HG03565 (cell line): ENCODE results near the gene PNRC1.
A peak's percentile ranks its signal among the peaks of the same experiment; 100 is the strongest.
"Not testable (repeated sequence)": the region's sequence is repeated elsewhere in the genome, so short reads cannot be mapped to it uniquely, and the experiment has no call there.

Experiments used
- ATAC-seq: cut with Tn5 transposase; IDR thresholded peaks from one replicate; pipeline ENCODE4 v1.9.1; 2021; ENCODE audit warnings: mild to moderate bottlenecking, moderate library complexity; ENCODE audit not compliant: unreplicated experiment

PNRC1 gene

GRCh38 chr6:89058627-89059026, 21.9 kb upstream of the PNRC1 start:
- ATAC-seq, result no peak

DNA sequence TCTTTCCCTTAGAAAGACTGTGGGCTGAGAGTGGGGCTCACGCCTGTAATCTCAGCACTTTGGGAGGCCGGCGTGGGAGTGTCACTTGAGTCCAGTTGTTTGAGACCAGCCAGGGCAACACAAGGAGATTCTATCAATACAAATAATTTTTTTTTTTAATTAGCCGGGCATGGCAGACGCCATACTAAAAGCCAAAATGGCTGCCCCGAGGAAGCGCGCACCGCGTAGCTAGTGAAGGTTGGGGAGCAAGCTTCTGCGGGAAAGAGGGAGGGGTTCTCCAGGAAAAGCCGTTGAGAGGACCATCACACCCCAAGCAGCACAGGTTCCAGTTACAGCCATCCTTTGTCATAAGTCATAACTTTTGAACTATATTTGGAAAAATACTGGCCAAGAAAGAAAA, 21.3 kb upstream of the PNRC1 start:
- ATAC-seq, result no peak

DNA sequence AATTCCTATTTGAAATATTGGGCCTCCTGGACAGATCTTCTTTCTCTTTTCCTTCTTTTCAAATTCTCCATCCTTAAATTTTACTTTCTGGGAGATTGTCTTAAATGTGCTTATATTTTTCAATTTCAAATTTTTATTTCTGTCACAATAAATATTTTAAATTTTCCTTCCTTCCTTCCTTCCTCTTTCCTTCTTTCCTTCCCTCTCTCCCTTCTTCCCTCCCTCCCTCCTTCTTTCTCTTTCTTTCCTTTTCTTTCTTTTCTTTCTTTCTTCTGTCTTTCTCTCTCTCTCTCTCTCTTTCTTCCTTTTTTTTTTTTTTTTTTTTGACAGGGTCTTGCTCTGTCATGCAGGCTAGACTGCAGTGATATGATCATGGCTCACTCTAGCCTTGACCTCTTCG, 16.7 kb upstream of the PNRC1 start:
- ATAC-seq, result no peak

- ATAC-seq, result not testable (repeated sequence)
Observed at GRCh38 chr6:89064931-89065330, 15.6 kb upstream of the PNRC1 start.

DNA sequence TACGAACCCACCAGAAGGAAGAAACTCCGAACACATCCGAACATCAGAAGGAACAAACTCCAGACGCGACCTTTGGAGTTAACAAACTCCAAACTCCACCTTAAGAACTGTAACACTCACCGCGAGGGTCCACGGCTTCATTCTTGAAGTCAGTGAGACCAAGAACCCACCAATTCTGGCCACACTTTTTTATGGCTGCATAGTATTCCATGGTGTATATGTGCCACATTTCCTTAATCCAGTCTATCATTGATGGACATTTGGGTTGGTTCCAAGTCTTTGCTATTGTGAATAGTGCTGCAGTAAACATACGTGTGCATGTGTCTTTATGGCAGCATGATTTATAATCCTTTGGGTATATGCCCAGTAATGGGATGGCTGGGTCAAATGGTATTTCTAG, 14.4 kb upstream of the PNRC1 start:
- not testable (repeated sequence) for ATAC-seq

DNA sequence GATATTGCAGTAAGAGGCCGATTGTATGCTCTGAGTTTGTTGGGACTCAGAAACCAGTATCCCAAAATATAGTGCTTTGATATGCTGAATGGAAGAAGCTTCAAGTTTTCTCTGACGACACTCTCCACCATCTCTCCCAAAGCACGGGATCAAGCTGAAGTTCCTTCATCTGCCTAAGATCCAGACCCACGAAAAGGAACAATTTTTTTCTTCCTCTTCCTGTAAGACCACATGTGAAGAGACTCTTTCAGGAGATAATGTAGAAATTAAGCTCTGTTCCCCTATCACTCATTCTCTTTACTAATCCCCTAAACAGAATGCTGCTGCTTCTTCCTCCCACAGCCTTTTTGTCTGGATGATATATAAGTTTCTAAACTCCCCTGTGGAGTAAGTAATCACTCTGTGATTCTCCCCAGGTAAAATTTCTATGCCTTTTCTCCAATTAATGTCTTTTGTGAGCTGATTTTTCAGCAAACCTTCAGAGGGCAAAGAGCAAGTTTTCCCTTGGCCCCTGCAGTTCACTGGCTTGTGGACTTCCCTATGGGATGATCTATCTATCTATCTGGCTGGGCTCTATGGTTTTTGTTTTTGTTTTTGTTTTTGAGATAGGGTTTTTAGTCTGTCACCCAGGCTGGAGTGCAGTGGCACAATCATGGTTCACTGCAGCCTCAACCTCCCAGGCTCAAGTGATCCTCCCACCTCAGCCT, 13.5 kb upstream of the PNRC1 start:
- ATAC-seq, result no peak

DNA sequence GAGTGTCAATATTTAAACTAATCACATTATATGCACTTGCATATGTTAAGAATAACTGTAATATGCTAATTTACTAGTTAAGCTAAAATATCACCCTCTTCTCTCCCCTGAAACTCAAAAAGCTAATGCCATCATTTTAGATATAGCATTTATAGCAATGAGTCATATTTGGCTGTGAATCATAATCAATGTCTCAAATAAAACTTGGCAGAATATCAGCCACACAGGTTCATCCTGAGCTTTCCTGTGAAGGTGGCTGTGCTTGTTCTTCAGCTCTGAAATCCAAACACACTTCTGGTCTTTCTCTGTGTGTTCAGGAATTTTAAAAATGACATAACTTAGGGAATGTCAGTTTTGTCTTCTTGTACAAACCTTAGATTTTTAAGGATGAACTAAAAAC, 12.8 kb upstream of the PNRC1 start:
- ATAC-seq, result no peak

GRCh38 chr6:89068695-89069094, 11.9 kb upstream of the PNRC1 start:
- ATAC-seq, result no peak

GRCh38 chr6:89069536-89070163, 10.9 kb upstream of the PNRC1 start:
- no peak for ATAC-seq

DNA sequence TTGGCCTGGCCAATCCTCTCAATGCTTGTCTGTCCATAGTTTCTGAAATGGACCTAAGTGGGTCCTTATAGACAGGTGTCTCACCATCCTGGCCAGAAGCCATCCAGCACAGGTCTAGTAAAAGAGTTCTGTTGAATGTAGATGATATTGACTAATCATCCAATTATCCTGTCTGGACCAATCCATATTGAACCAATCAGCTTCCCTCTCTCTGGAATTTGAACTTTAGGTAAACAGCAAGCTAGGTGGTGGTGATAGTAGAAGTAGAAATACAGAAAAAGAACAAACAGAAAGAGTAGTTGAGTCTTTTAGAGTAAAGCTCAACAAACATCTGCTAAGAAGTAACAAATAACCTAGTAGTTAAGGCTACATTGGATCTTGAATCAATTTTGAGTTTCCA, 9.5 kb upstream of the PNRC1 start:
- ATAC-seq, result no peak

- no peak for ATAC-seq
Observed at GRCh38 chr6:89073014-89073620, 7.4 kb upstream of the PNRC1 start.

DNA sequence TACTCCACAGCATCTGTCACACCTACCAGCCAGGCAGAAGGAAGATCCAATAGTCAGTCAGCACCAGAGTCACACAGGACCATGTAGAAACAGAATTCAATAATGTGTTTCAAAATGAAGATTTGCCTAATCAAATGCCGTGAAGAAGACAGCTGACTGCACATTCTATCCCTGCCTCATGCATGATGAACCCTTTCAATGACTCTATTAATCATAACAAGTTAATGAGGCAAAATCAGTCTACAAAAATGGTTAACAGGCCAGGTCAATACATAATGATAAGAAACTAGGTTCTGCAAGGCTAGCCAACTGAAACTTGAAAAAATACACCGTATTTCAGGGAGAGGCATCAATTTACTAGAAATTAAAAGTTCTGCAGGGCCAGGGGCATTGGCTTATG, 6.7 kb upstream of the PNRC1 start:
- no peak for ATAC-seq

DNA sequence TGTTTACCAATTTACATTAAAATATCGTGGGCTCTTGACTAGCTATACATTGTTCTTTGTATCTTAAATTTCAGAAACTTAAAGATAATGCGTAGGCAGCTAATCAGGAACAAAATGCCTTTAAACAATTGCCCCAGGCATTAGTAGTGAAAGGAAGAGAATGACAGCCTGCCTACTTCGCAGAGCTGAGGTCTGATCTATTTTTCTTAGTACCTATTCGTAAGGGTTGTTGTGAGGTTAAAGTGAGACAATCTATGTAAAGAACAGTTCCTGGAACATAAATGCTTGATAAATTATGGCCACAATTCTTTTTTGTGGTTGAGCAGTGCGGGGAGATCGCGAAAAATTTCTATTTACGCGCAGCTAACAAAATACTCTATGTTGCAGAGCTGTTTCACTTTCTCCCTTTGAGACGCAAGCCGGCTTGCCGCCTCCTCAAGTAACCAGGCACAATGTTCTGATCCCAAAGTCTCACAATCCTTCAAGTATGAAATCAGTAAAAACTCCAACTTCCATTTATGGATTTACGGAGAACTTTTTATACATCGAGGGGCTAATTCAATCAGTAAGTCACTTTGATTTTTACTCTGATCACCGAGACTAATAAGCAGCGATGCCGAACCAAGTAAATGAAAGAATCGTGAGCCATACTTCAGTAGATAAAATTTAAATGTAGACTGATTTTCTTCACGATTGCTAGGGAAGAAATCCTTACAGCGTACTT, 878 bp upstream of the PNRC1 start:
- ATAC-seq, result no peak

DNA sequence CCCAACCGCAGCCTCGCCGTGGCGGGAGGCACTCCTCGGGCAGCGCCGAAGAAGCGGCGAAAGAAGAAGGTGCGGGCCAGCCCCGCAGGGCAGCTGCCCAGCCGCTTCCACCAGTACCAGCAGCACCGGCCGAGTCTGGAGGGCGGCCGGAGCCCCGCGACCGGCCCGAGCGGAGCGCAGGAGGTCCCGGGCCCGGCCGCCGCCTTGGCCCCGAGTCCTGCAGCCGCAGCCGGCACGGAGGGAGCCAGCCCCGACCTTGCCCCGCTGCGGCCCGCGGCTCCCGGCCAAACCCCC, 525 bp downstream of the PNRC1 start:
- ATAC-seq, result peak; percentile 3

- ATAC-seq, result peak; percentile 42
Observed at GRCh38 chr6:89081423-89082322, 1.1 kb downstream of the PNRC1 start.

DNA sequence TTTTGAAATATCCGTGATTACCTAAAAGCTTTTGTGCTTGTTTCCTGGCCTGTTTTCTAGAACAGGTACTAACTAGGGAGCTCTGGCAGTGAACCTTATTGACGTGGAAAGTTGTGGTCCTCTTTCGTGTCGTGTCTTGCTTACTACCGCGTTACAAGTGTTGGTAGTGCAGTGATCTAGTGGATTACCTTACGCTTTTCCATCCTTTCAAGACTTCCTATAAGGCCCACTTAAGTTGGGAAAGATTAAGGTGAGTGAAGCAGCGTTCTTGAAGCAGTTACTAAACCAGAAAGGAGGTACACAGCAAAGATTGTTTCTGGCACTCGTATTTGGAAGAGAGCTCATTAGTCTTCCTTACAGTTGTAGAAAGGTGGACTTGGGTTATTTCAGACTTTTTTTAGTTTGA, 1.9 kb downstream of the PNRC1 start:
- no peak for ATAC-seq

- no peak for ATAC-seq
Observed at GRCh38 chr6:89084542-89084941, 4.0 kb downstream of the PNRC1 start.

GRCh38 chr6:89084954-89085353, 4.4 kb downstream of the PNRC1 start:
- ATAC-seq, result no peak

DNA sequence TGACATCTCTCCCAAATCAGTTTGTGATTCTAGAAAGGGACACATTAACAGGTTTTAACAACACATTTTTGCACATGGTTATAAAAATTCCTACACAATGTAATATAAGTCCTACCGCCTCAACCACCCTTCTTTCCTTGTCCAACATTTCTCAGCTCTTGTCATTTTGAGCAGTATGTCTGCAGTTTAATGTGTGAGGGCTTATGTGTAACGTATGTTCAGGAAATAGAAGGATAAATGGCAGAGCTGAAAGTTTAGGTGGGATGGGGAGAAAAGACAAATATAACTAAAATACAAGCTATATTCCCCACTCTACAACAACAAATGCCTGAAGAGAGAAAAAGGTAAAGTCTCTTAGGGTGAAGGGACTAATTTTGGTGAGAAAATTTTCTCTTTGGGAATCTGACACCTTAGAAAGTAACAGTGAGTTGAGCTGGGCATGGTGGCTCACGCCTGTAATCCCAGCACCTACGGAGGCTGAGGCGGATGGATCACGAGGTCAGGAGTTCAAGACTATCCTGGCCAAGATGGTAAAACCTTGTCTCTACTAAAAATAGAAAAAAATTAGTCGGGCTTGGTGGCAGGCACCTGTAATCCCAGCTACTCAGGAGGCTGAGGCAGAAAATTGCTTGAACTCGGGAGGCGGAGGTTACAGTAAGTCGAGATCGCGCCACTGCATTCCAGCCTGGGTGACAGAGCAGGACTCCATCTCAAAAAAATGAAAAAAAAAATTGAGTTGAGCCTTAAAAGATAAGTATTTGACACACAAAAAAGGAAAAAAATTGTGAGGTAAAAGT, 5.1 kb downstream of the PNRC1 start:
- ATAC-seq, result no peak

GRCh38 chr6:89087881-89088280, 7.3 kb downstream of the PNRC1 start:
- ATAC-seq, result no peak
